Frontal cortex (tissue), 4 donors: ENCODE measurements around the gene SLIT3. TPM values are rescaled to one million over a fixed set of nuclear protein-coding genes. Genes with fewer than 3 reads are reported as not detected.

Source experiments
- DNase-seq, 2 donors: peaks; one replicate each; pipeline ENCODE4 v3.0.0; 2012; ENCODE audit warnings: low spot score in 2 of 2
- FAIRE-seq: peaks from 2 replicates; lab custom pipeline; 2012; peaks lifted over from hg19 to GRCh38; lab: Jason Lieb, UNC
- total RNA-seq: library from RNA; depleted of rRNA; stranded (reverse); fragments of >200 nt; gene quantifications from one replicate; pipeline ENCODE4 v1.2.3, GENCODE V29; 2014
- donor health status: control.
- donor health status: control.
- donor health status: control.

SLIT3 gene
- total RNA-seq, 1 donor from 2014 or later = 2.0 TPM

- FAIRE-seq = no peak
- DNase-seq = no peak
These were observed 205.0 kb downstream of the SLIT3 start for GRCh38 chr5:169095976-169096375.

DNA sequence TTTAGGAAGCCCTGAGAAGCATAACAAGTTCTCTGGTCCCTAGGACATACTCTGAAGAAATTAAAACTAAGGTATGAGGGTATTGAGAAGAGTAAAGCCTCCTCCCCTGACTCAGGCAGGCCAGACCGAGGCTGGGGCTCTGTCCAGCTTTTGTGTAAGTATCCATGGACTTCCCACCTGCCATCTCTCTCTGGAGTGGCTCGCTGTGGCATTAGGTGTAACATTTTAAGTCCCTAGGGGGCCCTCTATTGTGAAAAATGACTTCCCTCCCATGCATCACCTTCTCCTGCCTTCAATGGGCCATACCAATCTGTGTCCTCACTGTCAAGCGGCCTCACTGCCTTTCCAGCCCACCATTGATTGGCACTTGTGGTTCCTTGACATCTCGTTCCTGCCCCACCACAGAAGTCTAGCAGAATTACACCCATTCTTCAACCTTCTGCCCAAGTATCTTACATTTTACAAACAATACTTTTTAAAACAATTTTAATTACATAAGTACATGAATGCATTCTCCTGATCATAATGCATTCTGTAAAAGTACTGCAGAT is 205.5 kb downstream of the SLIT3 start:
- FAIRE-seq = no peak
- DNase-seq = no peak

GRCh38 chr5:169094586-169095409 is 206.1 kb downstream of the SLIT3 start:
- DNase-seq = no peak
- FAIRE-seq = no peak

GRCh38 chr5:169091396-169091980 is 209.5 kb downstream of the SLIT3 start:
- DNase-seq = no peak
- no peak for FAIRE-seq

DNA sequence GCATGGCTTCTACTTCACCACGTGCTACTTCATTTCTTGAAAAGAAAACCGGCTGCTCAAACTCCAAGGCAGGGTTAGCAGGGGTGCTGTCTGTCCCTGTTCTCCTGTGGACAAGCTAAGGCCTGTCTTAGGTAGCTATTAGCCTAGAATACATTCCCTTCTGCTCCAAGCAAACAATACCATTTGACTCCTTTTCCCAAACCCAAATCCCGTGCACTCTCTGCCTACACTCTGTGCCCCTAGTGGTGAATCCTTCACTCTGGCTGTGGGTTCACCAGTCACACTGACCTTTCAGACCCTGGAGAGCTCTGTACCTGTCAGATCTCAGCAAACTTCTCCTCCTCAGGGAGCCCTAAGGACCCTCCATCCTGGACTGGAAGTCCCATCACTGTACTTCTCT is 211.6 kb downstream of the SLIT3 start:
- FAIRE-seq (no peak), DNase-seq (no peak)

DNA sequence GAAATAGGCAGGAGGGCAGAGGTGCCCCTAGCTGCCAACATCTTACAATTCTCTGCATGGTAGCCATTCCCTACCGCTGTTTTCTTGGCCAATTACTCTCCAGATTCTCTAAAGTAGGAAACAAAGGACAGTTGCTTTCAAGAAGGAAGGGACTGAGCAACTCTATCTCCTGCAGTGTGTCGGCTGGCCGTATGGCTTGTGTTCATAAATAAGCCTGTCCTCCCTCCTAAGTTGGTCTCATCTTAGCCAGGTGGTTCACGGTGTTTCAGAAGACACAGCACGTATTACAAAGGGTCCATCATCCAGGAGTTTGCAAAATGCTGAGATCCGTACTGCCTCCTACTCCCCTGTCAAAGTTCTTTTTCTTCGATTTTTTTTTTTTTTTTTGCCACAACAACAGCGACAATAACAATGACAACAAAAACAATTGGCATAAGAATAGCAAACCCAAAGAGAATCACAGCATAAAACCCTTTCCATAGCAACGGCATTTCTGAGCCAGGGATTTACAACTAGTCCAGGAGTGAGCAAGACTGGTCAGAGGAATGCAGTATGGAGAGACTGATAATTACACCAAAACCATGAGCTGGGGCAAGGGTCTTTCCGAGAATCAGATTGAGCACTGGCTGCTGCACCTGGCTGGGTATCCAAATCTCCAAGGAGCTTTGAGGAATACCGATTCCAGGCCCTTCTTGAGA is 212.8 kb downstream of the SLIT3 start:
- FAIRE-seq (no peak), DNase-seq (no peak)

DNA sequence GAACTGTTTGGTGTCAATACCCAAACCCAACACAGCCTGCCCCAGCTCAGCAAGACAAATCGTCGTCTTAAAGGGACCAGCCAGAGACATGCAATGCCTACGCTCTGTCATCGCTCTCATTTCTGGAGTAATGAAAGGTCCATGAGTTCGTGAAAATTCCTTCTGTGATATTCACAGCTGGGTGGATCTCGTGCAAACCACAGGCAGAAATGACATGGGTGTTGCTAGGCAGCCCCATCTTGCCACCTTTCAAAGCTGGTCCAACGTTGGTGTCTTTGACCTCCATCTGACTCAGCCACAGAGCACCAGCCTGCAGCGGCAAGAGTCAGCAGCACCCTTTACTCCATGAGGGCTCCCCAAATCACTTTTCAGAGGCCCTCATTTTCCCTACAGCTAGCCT is 215.3 kb downstream of the SLIT3 start:
- FAIRE-seq (no peak), DNase-seq (no peak)

DNA sequence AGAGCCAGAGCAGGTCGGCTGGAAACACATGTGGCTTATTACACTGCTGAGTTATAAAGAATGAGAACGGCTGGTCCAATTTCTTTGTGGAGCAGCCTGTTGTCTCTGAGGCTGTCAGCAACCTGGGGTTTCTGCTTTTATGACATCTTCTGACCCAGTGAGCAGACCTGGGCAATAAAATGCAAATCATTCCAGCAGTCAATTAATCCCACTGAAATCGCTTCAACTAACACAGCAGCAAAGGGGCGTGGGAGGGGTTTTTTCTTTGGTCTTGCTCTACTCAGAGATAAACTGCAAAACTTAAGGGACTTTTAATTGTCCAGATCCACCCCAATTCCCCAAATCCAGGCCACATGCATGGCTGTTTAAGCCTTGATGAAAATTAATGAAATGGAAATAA is 215.7 kb downstream of the SLIT3 start:
- DNase-seq = no peak
- no peak for FAIRE-seq

GRCh38 chr5:169084775-169085174 is 216.2 kb downstream of the SLIT3 start:
- DNase-seq (no peak), FAIRE-seq (no peak)

GRCh38 chr5:169083394-169084018 is 217.4 kb downstream of the SLIT3 start:
- DNase-seq = no peak
- FAIRE-seq = no peak

DNA sequence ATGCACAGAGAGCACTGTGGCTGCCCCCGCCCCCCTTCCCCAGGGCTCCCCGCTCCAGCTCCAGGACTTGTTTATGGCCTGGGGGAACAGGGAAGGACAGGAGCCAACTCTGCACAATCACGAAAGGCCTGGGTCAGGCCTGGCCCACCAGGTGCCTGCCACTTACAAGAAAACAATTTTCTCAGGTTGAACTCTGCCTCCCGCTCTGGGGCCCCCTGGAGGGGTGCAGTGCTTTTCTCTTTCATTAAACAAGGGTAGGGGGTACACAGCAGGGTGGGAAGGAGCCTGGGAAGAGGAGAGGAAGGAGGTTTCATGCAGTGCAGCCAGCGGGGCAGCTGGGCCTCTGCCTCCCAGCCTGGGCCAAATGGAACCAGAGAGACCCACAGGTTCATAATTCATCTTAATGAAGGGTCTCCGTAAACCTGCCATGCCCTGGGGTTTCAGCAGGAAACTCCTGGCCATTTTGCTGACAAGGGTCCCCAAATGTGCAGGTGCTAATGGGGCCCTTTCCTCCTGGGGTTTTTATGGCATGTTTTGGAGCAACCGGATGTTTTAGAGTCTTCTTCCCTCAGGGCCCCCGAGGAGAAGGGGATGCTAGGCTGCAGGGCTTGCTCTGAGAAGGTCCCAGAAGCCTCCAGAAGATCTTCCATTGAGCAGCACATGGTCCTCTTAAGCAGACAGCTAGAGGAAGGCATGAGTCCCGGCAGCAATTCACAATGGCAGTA is 219.8 kb downstream of the SLIT3 start:
- FAIRE-seq (no peak), DNase-seq (no peak)

DNA sequence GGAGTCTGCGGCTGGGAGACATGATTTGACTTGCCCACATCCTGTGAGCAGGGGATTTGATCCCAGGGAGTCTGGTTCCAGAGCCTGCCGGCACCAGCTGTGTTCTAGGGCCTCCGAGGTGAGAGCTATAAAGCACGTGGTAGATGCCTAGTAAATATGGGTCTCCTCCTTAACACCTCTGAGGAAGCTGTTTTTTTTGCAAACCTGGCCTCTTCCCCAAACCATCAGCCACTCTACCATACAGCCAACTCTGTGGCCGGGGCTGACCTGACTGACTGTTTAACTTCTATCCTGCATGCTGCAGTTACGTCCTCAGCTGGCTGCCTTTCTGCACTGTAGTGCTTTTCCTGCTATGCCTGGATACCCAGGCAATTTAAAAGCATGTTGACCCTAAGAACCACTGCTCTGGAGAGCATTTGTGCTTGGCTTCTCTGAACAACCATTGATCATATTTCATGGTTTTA is 220.5 kb downstream of the SLIT3 start:
- no peak for DNase-seq
- FAIRE-seq = no peak

DNA sequence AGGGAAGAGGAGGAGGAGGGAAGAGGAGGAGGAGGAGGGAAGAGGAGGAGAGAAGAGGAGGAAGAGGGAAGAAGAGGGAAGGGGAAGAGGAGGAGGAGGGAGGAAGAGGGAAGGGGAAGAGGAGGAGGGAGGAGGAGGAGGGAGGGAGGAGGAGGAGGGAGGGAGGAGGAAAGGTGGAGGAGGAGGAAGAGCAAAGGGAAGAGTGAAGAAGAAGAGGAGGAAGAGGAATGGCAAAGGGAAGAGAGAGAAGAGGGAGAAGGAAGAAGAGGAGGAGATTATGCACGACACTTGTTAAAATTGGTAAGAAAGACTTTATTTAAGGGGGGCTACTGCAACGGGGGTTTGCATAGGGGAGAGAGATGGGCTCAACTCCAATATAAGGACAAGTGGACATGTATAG is 221.2 kb downstream of the SLIT3 start:
- FAIRE-seq = no peak
- DNase-seq = no peak

GRCh38 chr5:169074839-169075238 is 226.1 kb downstream of the SLIT3 start:
- no peak for FAIRE-seq
- DNase-seq = no peak

- DNase-seq (no peak), FAIRE-seq (no peak)
These were observed 228.7 kb downstream of the SLIT3 start for GRCh38 chr5:169072233-169072632.

GRCh38 chr5:169070413-169070812 is 230.5 kb downstream of the SLIT3 start:
- DNase-seq = no peak
- no peak for FAIRE-seq

GRCh38 chr5:169067751-169068173 is 233.2 kb downstream of the SLIT3 start:
- DNase-seq (no peak), FAIRE-seq (no peak)

DNA sequence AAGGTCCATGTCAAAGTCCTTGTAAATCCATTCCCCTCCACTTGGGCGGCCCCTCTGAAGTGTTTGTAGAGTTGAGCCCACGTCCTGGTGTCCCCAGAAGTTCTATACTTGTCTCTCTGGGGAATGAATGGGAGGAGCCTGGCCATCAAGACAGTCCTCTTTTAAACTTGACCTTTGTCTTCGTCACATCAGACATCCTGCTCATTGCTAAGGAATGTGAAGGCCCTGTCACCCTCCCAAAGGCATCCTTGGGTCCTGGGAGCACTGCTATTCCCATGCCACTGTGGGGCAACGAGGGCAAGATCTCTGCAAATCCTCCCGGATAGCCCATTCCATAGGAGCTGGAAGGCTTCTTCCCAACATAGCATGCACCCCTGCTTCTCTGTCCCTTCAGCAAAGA is 235.5 kb downstream of the SLIT3 start:
- DNase-seq = no peak
- no peak for FAIRE-seq

GRCh38 chr5:169064093-169064492 is 236.8 kb downstream of the SLIT3 start:
- DNase-seq (no peak), FAIRE-seq (no peak)
